ENCODE results near the gene PCDH15. TPM values are rescaled to one million over a fixed set of nuclear protein-coding genes. Genes with fewer than 3 reads are reported as not detected.
A peak's percentile ranks its signal among the peaks of the same experiment; 100 is the strongest.

Gene PCDH15
- total RNA-seq, 1 experiment from 2014 or later, result 0.61 TPM

- H3K27ac Mint-ChIP-seq, result no peak overlapping the region
- Histone ChIP-seq H3K27me3 (ENCODE audit: insufficient read depth, low read length) (no peaks in the 10 kb centered on the region), H2BK12ac (ENCODE audit: insufficient read length, low read depth, low read length) (no peak overlapping the region)
Measured at GRCh38 chr10:54130394-54130793, 670.6 kb downstream of the PCDH15 start.

More at GRCh38 chr10:54130394-54130793, 670.6 kb downstream of the PCDH15 start:
- Histone ChIP-seq H3K79me1 (ENCODE audit: insufficient read depth, low read depth, low read length, poor library complexity, severe bottlenecking) (no peaks in the 10 kb centered on the region), H3K4me2 (ENCODE audit: insufficient read depth, insufficient read length, low read length) (no peak overlapping the region), H2AK5ac (ENCODE audit: insufficient read length, low read length) (no peak overlapping the region), H2BK15ac (ENCODE audit: low read depth, low read length) (no peak overlapping the region), H2BK5ac (ENCODE audit: insufficient read length, low read length) (no peak overlapping the region), H3K9ac (ENCODE audit: extremely low read depth, insufficient read length, low read length) (no peak overlapping the region), H3K23ac (ENCODE audit: insufficient read length, low read depth, low read length) (no peak overlapping the region), H3K14ac (ENCODE audit: insufficient read depth, low read length) (no peak overlapping the region), H4K8ac (replicated peaks; ENCODE audit: insufficient read length, low read depth, low read length) (no peak overlapping the region), H3K18ac (ENCODE audit: insufficient read length, low read depth, low read length) (no peak overlapping the region), H3K23me2 (ENCODE audit: insufficient read length, low read depth, low read length, poor library complexity, severe bottlenecking) (no peaks in the 10 kb centered on the region), H4K20me1 (ENCODE audit: control insufficient read depth, insufficient read depth, insufficient read length) (no peaks in the 10 kb centered on the region), H3K4me1 (ENCODE audit: insufficient read depth, low read length) (no peaks in the 10 kb centered on the region), H2BK120ac (ENCODE audit: low read depth, low read length, poor library complexity, severe bottlenecking) (no peak overlapping the region), H2AFZ (ENCODE audit: low read length) (peak overlapping the region; percentile 42), H3K4ac (ENCODE audit: low read depth, low read length) (no peak overlapping the region), H3K27ac (ENCODE audit: insufficient read length, low read depth, low read length) (no peak overlapping the region), H2BK20ac (ENCODE audit: low read depth, low read length, poor library complexity, severe bottlenecking) (no peak overlapping the region), H3K79me2 (ENCODE audit: insufficient read depth, low read length) (no peaks in the 10 kb centered on the region), H3T11ph (ENCODE audit: low read length) (no peak overlapping the region), H4K91ac (ENCODE audit: insufficient read length, low read depth, low read length) (no peak overlapping the region), H4K5ac (ENCODE audit: insufficient read length, low read depth, low read length) (no peak overlapping the region), H3K56ac (ENCODE audit: insufficient read length, low read depth, low read length) (no peak overlapping the region), H3K9me3 (ENCODE audit: control insufficient read depth, low read depth, low read length) (no peaks in the 10 kb centered on the region)
- Mint-ChIP-seq H3K27me3 (ENCODE audit: low read depth) (no peaks in the 10 kb centered on the region), H3K4me1 (peaks cover 0 to 7% of the 10 kb centered on the region in 2 experiments; a peak in 2 of 4 replicates), H3K36me3 (ENCODE audit: insufficient read depth in 1 of 3, low read depth in 3 of 3) (no peaks in the 10 kb centered on the region; a peak in 2 of 7 replicates), H3K9me3 (peaks cover under 1 to 2% of the 10 kb centered on the region in 2 experiments; a peak in 3 of 5 replicates), H3K4me3 (no peak overlapping the region)
- no CpG with 5 or more reads among the region's 6 CpGs for WGBS (ENCODE audit: extremely low coverage, insufficient read length, low lambda C conversion rate)
- TF ChIP-seq CTCF (conservative IDR thresholded peaks at IDR 0.05), result no peak
- no peak for DNase-seq

All from H9 (cell line).